SK-N-MC (cell line): ENCODE measurements around the gene SERPINA6.

Source experiments
- DNase-seq: peaks from one replicate; pipeline ENCODE4 v3.0.0-alpha.2; 2011; ENCODE audit warnings: low read depth, low spot score
- H3K27ac ChIP-seq: fragments of 200-600 bp; sonication (generic); 2 replicates; pipeline ENCODE4 v1.5.1; 2016; ENCODE audit warnings: mixed run types
- H3K36me3 ChIP-seq: fragments of 200-600 bp; sonication (generic); 2 replicates; pipeline ENCODE4 v1.6.1; 2017; ENCODE audit warnings: antibody characterized with exemption, low read length, mixed read lengths; ENCODE audit not compliant: insufficient read depth
- H3K4me3 ChIP-seq: fragments of 200-600 bp; sonication (generic); 2 replicates; pipeline ENCODE4 v1.5.1; 2016
- H3K9ac ChIP-seq: fragments of 200-600 bp; sonication (generic); 2 replicates; pipeline ENCODE4 v1.8.0; 2017; ENCODE audit warnings: mixed run types, mixed read lengths; ENCODE audit not compliant: insufficient read length
- H3K9me3 ChIP-seq: fragments of 200-600 bp; sonication (generic); 2 replicates; pipeline ENCODE4 v1.6.1; 2017; ENCODE audit warnings: low read depth, mild to moderate bottlenecking, antibody characterized with exemption, low read length, moderate library complexity, mixed read lengths
- EZH2 ChIP-seq: fragments of 200-600 bp; sonication (generic); IDR thresholded peaks from one replicate; pipeline ENCODE4 v1.6.1; 2017; ENCODE audit warnings: antibody characterized with exemption
- FOXP2 ChIP-seq: optimal IDR thresholded peaks from 2 replicates; pipeline ENCODE3; 2011; ENCODE audit warnings: mild to moderate bottlenecking, moderate library complexity; ENCODE audit not compliant: insufficient read depth; ENCODE audit errors: extremely low read length, control extremely low read depth
- POLR2AphosphoS5 ChIP-seq: IDR thresholded peaks from 2 replicates; pipeline ENCODE4 v1.6.1; 2012; ENCODE audit warnings: mild to moderate bottlenecking, low read depth, low read length, borderline replicate concordance

Gene SERPINA6

DNA sequence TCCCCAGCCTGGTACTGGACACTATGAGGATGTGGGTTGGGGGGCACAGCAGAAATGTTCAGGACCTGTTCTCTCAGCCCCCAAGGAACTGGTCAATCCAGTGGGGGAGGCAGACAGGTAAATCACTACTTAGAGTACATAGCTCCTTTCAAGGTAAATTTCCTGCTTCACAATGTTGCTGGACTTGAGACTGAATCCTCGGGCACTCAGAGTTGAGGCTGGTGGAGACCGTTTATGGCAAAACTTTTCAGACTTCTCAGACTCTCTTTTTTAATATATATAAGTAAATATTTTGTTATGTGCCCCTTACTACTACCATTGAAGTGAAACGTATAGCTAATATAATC, 29.6 kb downstream of the SERPINA6 start:
- TF ChIP-seq EZH2 (no peak), FOXP2 (no peak), POLR2AphosphoS5 (no peak)
- H3K27ac ChIP-seq = no peak overlapping the region
- H3K9me3 ChIP-seq = no peaks in the 10 kb centered on the region
- no peak overlapping the region for H3K9ac ChIP-seq
- no peaks in the 10 kb centered on the region for H3K36me3 ChIP-seq
- no peak overlapping the region for H3K4me3 ChIP-seq
- DNase-seq = no peak

- H3K4me3 ChIP-seq = no peak within 1 kb of the TSS
- TF ChIP-seq EZH2 = no peak
- TF ChIP-seq FOXP2 = no peak
- TF ChIP-seq POLR2AphosphoS5 = no peak
- no peaks in the 10 kb centered on the region for H3K36me3 ChIP-seq
Measured at GRCh38 chr14:94292872-94293577, 30.1 kb downstream of the SERPINA6 start, which contains the start of gene SERPINA10. TSS of gene SERPINA10 (minus strand) at chr14:94293268. CDS start at chr14:94290593, 2,675 bp downstream.

GRCh38 chr14:94292526-94292871, 30.6 kb downstream of the SERPINA6 start:
- no peaks in the 10 kb centered on the region for H3K9me3 ChIP-seq
- no peak overlapping the region for H3K27ac ChIP-seq
- H3K36me3 ChIP-seq = no peaks in the 10 kb centered on the region
- TF ChIP-seq POLR2AphosphoS5 (no peak), EZH2 (no peak), FOXP2 (no peak)
- no peak overlapping the region for H3K9ac ChIP-seq
- no peak overlapping the region for H3K4me3 ChIP-seq
- DNase-seq = no peak

More at GRCh38 chr14:94292872-94293577, 30.1 kb downstream of the SERPINA6 start, which contains the start of gene SERPINA10:
- no peak within 1 kb of the TSS for H3K9ac ChIP-seq
- no peaks in the 10 kb centered on the region for H3K9me3 ChIP-seq
- H3K27ac ChIP-seq = no peak within 1 kb of the TSS
- DNase-seq = no peak

- no peak overlapping the region for H3K4me3 ChIP-seq
- no peak for TF ChIP-seq FOXP2
- TF ChIP-seq POLR2AphosphoS5 = no peak
- TF ChIP-seq EZH2 = no peak
Measured at GRCh38 chr14:94291906-94292525, 31.1 kb downstream of the SERPINA6 start.

GRCh38 chr14:94291159-94291905, 31.8 kb downstream of the SERPINA6 start:
- Histone ChIP-seq H3K9ac (no peak overlapping the region), H3K36me3 (no peaks in the 10 kb centered on the region), H3K27ac (no peak overlapping the region), H3K9me3 (no peaks in the 10 kb centered on the region), H3K4me3 (no peak overlapping the region)
- DNase-seq = no peak
- TF ChIP-seq FOXP2 (no peak), POLR2AphosphoS5 (no peak), EZH2 (no peak)

More at GRCh38 chr14:94291906-94292525, 31.1 kb downstream of the SERPINA6 start:
- H3K9me3 ChIP-seq = no peaks in the 10 kb centered on the region
- H3K9ac ChIP-seq = no peak overlapping the region
- no peaks in the 10 kb centered on the region for H3K36me3 ChIP-seq
- no peak overlapping the region for H3K27ac ChIP-seq
- no peak for DNase-seq

DNA sequence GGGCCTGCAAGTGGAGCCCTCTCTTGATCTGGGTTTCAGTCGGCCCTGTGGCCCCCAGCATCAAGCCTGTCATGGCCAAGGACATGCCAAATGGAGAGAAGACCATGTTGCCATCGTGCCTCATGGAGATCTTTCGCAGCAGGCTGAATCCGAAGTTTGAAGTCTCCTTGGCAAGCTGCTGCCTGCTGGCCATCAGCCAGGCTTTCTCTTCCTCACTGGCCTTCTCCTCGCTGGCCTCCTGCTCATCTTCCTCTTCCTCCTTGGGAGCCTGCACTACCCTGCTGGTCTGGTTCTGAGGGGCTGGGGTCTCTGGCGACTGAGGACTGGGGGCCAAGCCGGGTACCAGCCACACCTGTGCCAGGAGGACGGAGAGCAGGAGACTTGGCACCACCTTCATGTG, 32.9 kb downstream of the SERPINA6 start:
- DNase-seq = no peak
- Histone ChIP-seq H3K9me3 (no peaks in the 10 kb centered on the region), H3K27ac (no peak overlapping the region), H3K36me3 (no peaks in the 10 kb centered on the region), H3K9ac (no peak overlapping the region), H3K4me3 (no peak overlapping the region)
- no peak for TF ChIP-seq POLR2AphosphoS5

GRCh38 chr14:94288610-94289465, 34.3 kb downstream of the SERPINA6 start:
- DNase-seq = no peak
- Histone ChIP-seq H3K27ac (no peak overlapping the region), H3K36me3 (no peaks in the 10 kb centered on the region), H3K4me3 (no peak overlapping the region), H3K9ac (no peak overlapping the region), H3K9me3 (no peaks in the 10 kb centered on the region)
- no peak for TF ChIP-seq POLR2AphosphoS5
- no peak for TF ChIP-seq FOXP2
- TF ChIP-seq EZH2 = no peak

DNA sequence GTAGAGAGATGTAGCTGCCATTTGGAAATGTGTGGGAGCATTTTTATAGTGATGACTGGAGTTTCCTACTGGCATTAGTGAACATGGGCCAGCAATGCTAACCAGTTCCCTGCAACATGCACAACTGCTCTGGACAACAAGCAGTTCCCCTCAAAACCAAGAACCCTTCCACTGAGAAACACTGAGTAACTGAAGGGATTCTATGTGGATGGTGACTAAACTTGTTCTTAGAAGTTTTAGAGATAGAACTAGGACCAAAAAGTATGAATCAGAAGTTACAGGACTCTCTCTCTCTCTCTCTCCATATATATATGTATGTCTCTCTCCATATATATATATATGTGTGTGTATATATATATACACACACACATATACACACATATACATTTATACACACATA, 38.0 kb downstream of the SERPINA6 start:
- Histone ChIP-seq H3K36me3 (no peaks in the 10 kb centered on the region), H3K4me3 (no peak overlapping the region), H3K9me3 (no peaks in the 10 kb centered on the region), H3K9ac (no peak overlapping the region), H3K27ac (no peak overlapping the region)
- no peak for DNase-seq
- no peak for TF ChIP-seq EZH2
- no peak for TF ChIP-seq FOXP2
- TF ChIP-seq POLR2AphosphoS5 = no peak
